Left lobe of liver (tissue), 2 donors: ENCODE data around the gene MALAT1. TPM values are rescaled to one million over a fixed set of nuclear protein-coding genes. Genes with fewer than 3 reads are reported as not detected.
"Not testable (repeated sequence)": the region's sequence is repeated elsewhere in the genome, so short reads cannot be mapped to it uniquely, and the experiment has no call there.

Experiments
- ATAC-seq: fragments of 200-7000 bp; cut with Tn5 transposase; one replicate; pipeline ENCODE4 v1.9.1; 2020; ENCODE audit warnings: mild to moderate bottlenecking, moderate library complexity
- DNase-seq: peaks from one replicate; pipeline ENCODE4 v3.0.0-alpha.2; 2020; ENCODE audit warnings: low spot score
- total RNA-seq: library from RNA; stranded (reverse); gene quantifications from one replicate; pipeline ENCODE4 v1.2.1, GENCODE V29; 2021
- donor health status: DM: no; HTN: no; CAD: no; lungs with moderate emphysema.
- donor health status: DM: no; HTN: yes; CAD: no.

MALAT1 gene
- total RNA-seq, result 2,761 TPM

GRCh38 chr11:65498977-65499712, at the start of gene MALAT1:
MALAT1 (plus strand) TSS chr11:65499045.
- ATAC-seq (peak; percentile 39), DNase-seq (peak; percentile 94)

GRCh38 chr11:65451301-65451700, 47.5 kb upstream of the MALAT1 start:
- DNase-seq, result peak; percentile 30
- ATAC-seq, result not testable (repeated sequence)

- not testable (repeated sequence) for DNase-seq, ATAC-seq
Observed at GRCh38 chr11:65452259-65452658, 46.6 kb upstream of the MALAT1 start.

GRCh38 chr11:65452806-65453490, 45.9 kb upstream of the MALAT1 start:
- no peak for ATAC-seq
- DNase-seq, result peak; percentile 35

- DNase-seq (peak; percentile 37), ATAC-seq (no peak)
Observed at GRCh38 chr11:65454311-65454695, 44.5 kb upstream of the MALAT1 start.

GRCh38 chr11:65454696-65455456, 44.0 kb upstream of the MALAT1 start:
- peak; percentile 95 for ATAC-seq
- DNase-seq, result peak; percentile 87

- DNase-seq (no peak), ATAC-seq (no peak)
Observed at GRCh38 chr11:65456418-65456817, 42.4 kb upstream of the MALAT1 start.

- DNase-seq (no peak), ATAC-seq (no peak)
Observed at GRCh38 chr11:65459552-65459951, 39.3 kb upstream of the MALAT1 start.

GRCh38 chr11:65465471-65465870, 33.4 kb upstream of the MALAT1 start:
- not testable (repeated sequence) for DNase-seq, ATAC-seq

GRCh38 chr11:65467306-65467705, 31.5 kb upstream of the MALAT1 start:
- not testable (repeated sequence) for DNase-seq, ATAC-seq

GRCh38 chr11:65468874-65469333, 29.9 kb upstream of the MALAT1 start:
- DNase-seq, result no peak
- ATAC-seq, result peak; percentile 71

GRCh38 chr11:65470433-65471049, 28.3 kb upstream of the MALAT1 start:
- DNase-seq, result no peak
- no peak for ATAC-seq

- DNase-seq, result no peak
- peak; percentile 66 for ATAC-seq
Observed at GRCh38 chr11:65471447-65471891, 27.4 kb upstream of the MALAT1 start.

- not testable (repeated sequence) for DNase-seq, ATAC-seq
Observed at GRCh38 chr11:65472588-65473277, 26.1 kb upstream of the MALAT1 start.

GRCh38 chr11:65473278-65473860, 25.5 kb upstream of the MALAT1 start:
- no peak for ATAC-seq
- no peak for DNase-seq

- ATAC-seq (no peak), DNase-seq (no peak)
Observed at GRCh38 chr11:65474864-65475263, 24.0 kb upstream of the MALAT1 start.

- DNase-seq (peak; percentile 85), ATAC-seq (peak; percentile 64)
Observed at GRCh38 chr11:65476632-65477148, 22.2 kb upstream of the MALAT1 start.

GRCh38 chr11:65477149-65477965, 21.5 kb upstream of the MALAT1 start:
- ATAC-seq, result peak; percentile 82

More at GRCh38 chr11:65477149-65477965, 21.5 kb upstream of the MALAT1 start:
- DNase-seq, result peak; percentile 97
